ENCODE measurements around the gene CAMTA1.

GRCh38 chr1:7250597-7251453, 465.6 kb downstream of the CAMTA1 start:
- no peak for TF ChIP-seq CTCF (IDR thresholded peaks at IDR 0.05)
- no peak for TF ChIP-seq EP300 (IDR thresholded peaks at IDR 0.05)
- no peak for TF ChIP-seq POLR2A (IDR thresholded peaks at IDR 0.05)
